Gastroesophageal sphincter (tissue), 4 donors: ENCODE measurements around the gene CLIP2. TPM values are rescaled to one million over a fixed set of nuclear protein-coding genes. Genes with fewer than 3 reads are reported as not detected.
A peak's percentile ranks its signal among the peaks of the same experiment; 100 is the strongest.

Experiments used
- ATAC-seq: fragments of 150-250 bp; one replicate; pipeline ENCODE4 v1.9.1; 2016; ENCODE audit warnings: mild to moderate bottlenecking, moderate library complexity
- H3K27ac ChIP-seq, 4 donors: fragments of 200-600 bp; sonication (generic) in 3 of 4; 1 replicate in 3 of 4; 2 replicates in 1 of 4; pipeline ENCODE4 v1.5.1; 2016 to 2019
- H3K27me3 ChIP-seq: fragments of 200-600 bp; sonication (generic); one replicate; pipeline ENCODE4 v1.5.1; 2019
- H3K36me3 ChIP-seq, 2 donors: fragments of 200-600 bp; sonication (generic); one replicate each; pipeline ENCODE4 v1.5.1; 2019; ENCODE audit warnings: control low read depth in 1 of 2
- H3K4me1 ChIP-seq, 3 donors: fragments of 200-600 bp; sonication (generic); 1 replicate in 2 of 3; 2 replicates in 1 of 3; pipeline ENCODE4 v1.5.1; 2016 to 2019; ENCODE audit warnings: control low read depth in 2 of 3
- H3K4me3 ChIP-seq, 2 donors: fragments of 200-600 bp; sonication (generic); one replicate each; pipeline ENCODE4 v1.5.1; 2019; ENCODE audit warnings: mild to moderate bottlenecking in 1 of 2, moderate library complexity in 1 of 2
- H3K9me3 ChIP-seq, 3 donors: fragments of 200-600 bp; sonication (generic); one replicate each; pipeline ENCODE4 v1.5.1; 2017 to 2019; ENCODE audit warnings: control low read depth in 2 of 3
- CTCF ChIP-seq, 4 experiments: fragments of 200-600 bp in 2 of 4; fragments of 450-650 bp in 2 of 4; sonication (generic) in 1 of 4; IDR thresholded peaks; one replicate each; pipeline ENCODE4 v1.5.1; 2017 to 2019; ENCODE audit warnings: antibody characterized with exemption in 4 of 4, mild to moderate bottlenecking in 2 of 4, moderate library complexity in 2 of 4
- EP300 ChIP-seq: sonication (generic); formaldehyde crosslinking; IDR thresholded peaks from one replicate; pipeline ENCODE4 v1.6.1; 2017; ENCODE audit warnings: antibody characterized with exemption, mild to moderate bottlenecking
- POLR2A ChIP-seq, 2 donors: fragments of 450-650 bp; IDR thresholded peaks; one replicate each; pipeline ENCODE4 v1.6.1; 2017; ENCODE audit warnings: antibody characterized with exemption in 2 of 2, mild to moderate bottlenecking in 2 of 2, moderate library complexity in 1 of 2
- POLR2AphosphoS5 ChIP-seq: sonication (generic); formaldehyde crosslinking; IDR thresholded peaks from one replicate; pipeline ENCODE4 v1.6.1; 2017; ENCODE audit warnings: antibody characterized with exemption
- WGBS, 2 donors: methylation state at CpG; one replicate each; pipeline ENCODE4 v1.1.5; 2018; ENCODE audit warnings: low coverage in 1 of 2; 5-methylcytosine and 5-hydroxymethylcytosine counted together
- total RNA-seq, 4 donors: library from RNA; depleted of rRNA; stranded (reverse); fragments of >200 nt; gene quantifications; one replicate each; pipeline ENCODE4 v1.1.0, GENCODE V29; 2016

Gene CLIP2
- total RNA-seq, 4 donors from 2014 or later, result 23.0 to 50.7 (median 35.5) TPM

DNA sequence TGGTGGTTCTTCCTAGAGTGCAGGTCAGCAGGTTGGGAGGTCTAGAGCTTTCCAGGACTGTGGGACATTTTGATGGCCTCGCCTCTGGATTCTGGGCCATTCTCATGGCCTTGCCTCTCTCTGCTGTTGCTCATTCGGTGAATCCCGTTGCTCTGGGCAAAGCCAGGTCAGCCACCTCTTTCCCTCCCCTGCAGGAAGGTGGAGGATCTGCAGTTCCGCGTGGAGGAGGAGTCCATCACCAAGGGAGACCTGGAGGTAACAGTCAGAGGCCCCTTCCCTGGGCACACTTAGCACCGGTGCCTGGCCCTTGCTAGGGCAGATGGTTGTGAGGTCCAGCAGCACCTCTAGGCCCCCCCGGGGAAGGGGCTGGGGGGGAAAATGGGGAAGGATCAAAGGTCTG is 74.9 kb downstream of the CLIP2 start:
- H3K27ac ChIP-seq, result no peak overlapping the region
- no peaks in the 10 kb centered on the region for H3K4me1 ChIP-seq
- no peaks in the 10 kb centered on the region for H3K9me3 ChIP-seq
- H3K27me3 ChIP-seq, result no peaks in the 10 kb centered on the region
- H3K36me3 ChIP-seq, result peaks cover 0 to 57% of the 10 kb centered on the region in 2 donors
- 70% methylated on average over 3 of the region's 7 CpGs; no CpG with 5 or more reads in 1 of the 2 donors for WGBS, 2 donors
- TF ChIP-seq POLR2AphosphoS5 (no peak), EP300 (no peak)
- no peak overlapping the region for H3K4me3 ChIP-seq
- no peak for ATAC-seq

- Histone ChIP-seq H3K36me3 (peaks cover 0 to 45% of the 10 kb centered on the region in 2 donors), H3K4me3 (no peak overlapping the region), H3K4me1 (no peaks in the 10 kb centered on the region), H3K27ac (no peak overlapping the region), H3K9me3 (no peaks in the 10 kb centered on the region), H3K27me3 (no peaks in the 10 kb centered on the region)
- TF ChIP-seq EP300, result no peak
- TF ChIP-seq POLR2A (IDR thresholded peaks at IDR 0.05), result no peak
- TF ChIP-seq CTCF (IDR thresholded peaks at IDR 0.05), result no peak
- no peak for TF ChIP-seq POLR2AphosphoS5
- WGBS, 2 donors, result 40 to 75% methylated on average over 1 to 3 of the region's 10 CpGs
- peak; percentile 89 for ATAC-seq
These were observed 76.3 kb downstream of the CLIP2 start for GRCh38 chr7:74365322-74366022.

GRCh38 chr7:74371381-74372341 is 82.5 kb downstream of the CLIP2 start:
- Histone ChIP-seq H3K27ac (peak overlapping the region in 3 of 4 donors; percentile 73 to 80 (median 78)), H3K36me3 (peaks cover 0 to 17% of the 10 kb centered on the region in 2 donors), H3K4me1 (peaks cover 0 to 32% (median 6%) of the 10 kb centered on the region in 3 donors), H3K9me3 (no peaks in the 10 kb centered on the region), H3K4me3 (no peak overlapping the region), H3K27me3 (no peaks in the 10 kb centered on the region)
- TF ChIP-seq POLR2AphosphoS5 (no peak), POLR2A (IDR thresholded peaks at IDR 0.05) (no peak), CTCF (IDR thresholded peaks at IDR 0.05) (no peak), EP300 (no peak)
- WGBS, 2 donors, result 23 to 25% methylated on average over 3 to 9 of the region's 13 CpGs
- ATAC-seq, result peak; percentile 26

DNA sequence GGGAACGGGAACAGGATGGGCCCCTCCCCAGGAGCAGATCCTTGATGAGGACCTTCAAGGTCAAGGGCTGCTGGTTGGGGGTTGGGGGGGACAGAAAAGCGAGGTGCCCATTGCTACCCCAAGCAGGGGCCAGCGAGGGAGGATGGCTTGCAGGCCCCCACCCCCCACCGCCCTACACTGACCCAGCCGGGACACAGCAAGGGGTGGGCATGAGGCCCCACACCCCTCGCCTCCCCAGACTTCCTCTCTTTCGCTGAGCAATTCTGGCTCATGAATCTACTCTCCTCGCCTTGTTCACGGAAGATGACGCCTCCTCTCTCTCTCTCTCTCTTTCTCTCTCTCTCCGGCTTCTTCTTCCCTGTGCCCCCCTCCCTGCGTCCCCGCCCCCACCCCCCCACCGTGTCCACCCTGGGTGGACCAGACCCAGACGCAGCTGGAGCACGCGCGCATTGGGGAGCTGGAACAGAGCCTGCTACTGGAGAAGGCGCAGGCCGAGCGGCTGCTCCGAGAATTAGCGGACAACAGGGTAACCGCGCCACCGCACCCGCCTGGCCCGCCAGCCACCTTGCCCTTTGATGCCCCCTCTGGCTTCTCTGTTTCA is 83.4 kb downstream of the CLIP2 start:
- ATAC-seq, result peak; percentile 72
- 15 to 26% methylated on average over 6 to 15 of the region's 28 CpGs for WGBS, 2 donors
- H3K4me3 ChIP-seq, result peak overlapping the region in 1 of 2 donors; percentile 33

More for the DNA sequence above, 83.4 kb downstream of the CLIP2 start:
- H3K36me3 ChIP-seq, result peaks cover 0 to 23% of the 10 kb centered on the region in 2 donors
- peaks cover 0 to 32% (median 6%) of the 10 kb centered on the region in 3 donors for H3K4me1 ChIP-seq
- H3K9me3 ChIP-seq, result no peaks in the 10 kb centered on the region
- H3K27me3 ChIP-seq, result no peaks in the 10 kb centered on the region
- TF ChIP-seq POLR2A (IDR thresholded peaks at IDR 0.05) (no peak), CTCF (IDR thresholded peaks at IDR 0.05) (no peak), EP300 (no peak)
- peak overlapping the region in 3 of 4 donors; percentile 73 to 80 (median 78) for H3K27ac ChIP-seq
